PC-9 (cell line): Measurements from ENCODE around the gene TGFB3.

Experiments used
- EZH2 ChIP-seq: fragments of 200-600 bp; sonication (generic); IDR thresholded peaks from 2 replicates; pipeline ENCODE4 v1.8.0; 2017; ENCODE audit warnings: antibody characterized with exemption, low read depth
- TF ChIP-seq, protein P1 (sequence below): fragments of 200-600 bp; sonication (generic); conservative IDR thresholded peaks from 2 replicates; pipeline ENCODE4 v1.6.1; 2017; ENCODE audit warnings: mixed run types, antibody characterized with exemption, mild to moderate bottlenecking, moderate library complexity

DNA sequence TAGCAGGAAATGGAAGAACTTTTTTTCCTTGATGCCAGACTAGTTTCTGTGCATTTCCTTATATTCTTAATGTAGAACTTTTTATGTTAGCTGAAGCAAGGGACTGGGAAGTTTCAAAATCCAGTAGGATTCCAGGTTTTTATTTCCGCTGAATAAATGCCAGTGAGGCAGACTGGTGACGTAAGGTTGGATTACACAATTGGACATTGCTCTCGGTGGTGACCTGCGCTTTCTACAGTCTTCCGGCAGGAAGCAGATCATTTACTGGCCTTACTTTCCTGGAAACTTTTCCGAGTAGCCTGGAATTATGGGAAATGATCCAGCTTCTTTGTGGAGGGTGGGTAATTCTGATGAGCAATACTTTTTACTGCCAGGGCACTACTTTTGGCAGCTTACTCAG lies 7.3 kb upstream of the TGFB3 start:
- TF ChIP-seq, protein P1, sequence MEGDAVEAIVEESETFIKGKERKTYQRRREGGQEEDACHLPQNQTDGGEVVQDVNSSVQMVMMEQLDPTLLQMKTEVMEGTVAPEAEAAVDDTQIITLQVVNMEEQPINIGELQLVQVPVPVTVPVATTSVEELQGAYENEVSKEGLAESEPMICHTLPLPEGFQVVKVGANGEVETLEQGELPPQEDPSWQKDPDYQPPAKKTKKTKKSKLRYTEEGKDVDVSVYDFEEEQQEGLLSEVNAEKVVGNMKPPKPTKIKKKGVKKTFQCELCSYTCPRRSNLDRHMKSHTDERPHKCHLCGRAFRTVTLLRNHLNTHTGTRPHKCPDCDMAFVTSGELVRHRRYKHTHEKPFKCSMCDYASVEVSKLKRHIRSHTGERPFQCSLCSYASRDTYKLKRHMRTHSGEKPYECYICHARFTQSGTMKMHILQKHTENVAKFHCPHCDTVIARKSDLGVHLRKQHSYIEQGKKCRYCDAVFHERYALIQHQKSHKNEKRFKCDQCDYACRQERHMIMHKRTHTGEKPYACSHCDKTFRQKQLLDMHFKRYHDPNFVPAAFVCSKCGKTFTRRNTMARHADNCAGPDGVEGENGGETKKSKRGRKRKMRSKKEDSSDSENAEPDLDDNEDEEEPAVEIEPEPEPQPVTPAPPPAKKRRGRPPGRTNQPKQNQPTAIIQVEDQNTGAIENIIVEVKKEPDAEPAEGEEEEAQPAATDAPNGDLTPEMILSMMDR, result no peak
- TF ChIP-seq EZH2, result no peak
